ENCODE results near the gene HERPUD2. TPM values are rescaled to one million over a fixed set of nuclear protein-coding genes. Genes with fewer than 3 reads are reported as not detected.

HERPUD2 gene
- total RNA-seq, 4 donors from 2014 or later, result 27.0 to 35.9 (median 29.9) TPM

DNA sequence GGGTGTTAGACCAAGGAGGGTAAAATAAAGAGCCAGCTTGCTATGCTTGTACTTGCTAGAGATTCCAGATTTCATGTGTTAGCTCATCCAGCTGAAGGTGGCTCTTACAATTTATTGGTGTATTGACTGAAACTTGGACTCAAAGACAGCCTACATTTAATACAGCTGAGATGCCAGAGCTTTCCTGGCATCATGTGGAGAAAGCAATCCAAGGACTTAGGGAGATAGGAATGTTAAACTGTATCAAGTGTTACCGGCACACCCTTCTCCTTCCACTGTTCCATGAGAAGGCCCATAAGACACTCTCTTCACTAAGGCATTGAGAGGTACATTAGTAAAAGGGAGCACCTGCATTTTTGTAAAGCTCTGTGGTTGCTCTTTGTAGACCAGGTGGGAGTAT lies 9.3 kb upstream of the HERPUD2 start:
- no peak overlapping the region for H3K27ac ChIP-seq
- H3K4me1 ChIP-seq, result no peaks in the 10 kb centered on the region
- no peak overlapping the region for H3K4me3 ChIP-seq (replicated peaks in 1 of 3)
- 80 to 100% methylated on average over 1 of the region's 1 CpG for WGBS, 2 donors
- H3K27me3 ChIP-seq, result no peaks in the 10 kb centered on the region
- intact Hi-C loops (cut with DNase I), result no loop called here
- TF ChIP-seq POLR2A (IDR thresholded peaks at IDR 0.05), result no peak
- TF ChIP-seq, protein P1, sequence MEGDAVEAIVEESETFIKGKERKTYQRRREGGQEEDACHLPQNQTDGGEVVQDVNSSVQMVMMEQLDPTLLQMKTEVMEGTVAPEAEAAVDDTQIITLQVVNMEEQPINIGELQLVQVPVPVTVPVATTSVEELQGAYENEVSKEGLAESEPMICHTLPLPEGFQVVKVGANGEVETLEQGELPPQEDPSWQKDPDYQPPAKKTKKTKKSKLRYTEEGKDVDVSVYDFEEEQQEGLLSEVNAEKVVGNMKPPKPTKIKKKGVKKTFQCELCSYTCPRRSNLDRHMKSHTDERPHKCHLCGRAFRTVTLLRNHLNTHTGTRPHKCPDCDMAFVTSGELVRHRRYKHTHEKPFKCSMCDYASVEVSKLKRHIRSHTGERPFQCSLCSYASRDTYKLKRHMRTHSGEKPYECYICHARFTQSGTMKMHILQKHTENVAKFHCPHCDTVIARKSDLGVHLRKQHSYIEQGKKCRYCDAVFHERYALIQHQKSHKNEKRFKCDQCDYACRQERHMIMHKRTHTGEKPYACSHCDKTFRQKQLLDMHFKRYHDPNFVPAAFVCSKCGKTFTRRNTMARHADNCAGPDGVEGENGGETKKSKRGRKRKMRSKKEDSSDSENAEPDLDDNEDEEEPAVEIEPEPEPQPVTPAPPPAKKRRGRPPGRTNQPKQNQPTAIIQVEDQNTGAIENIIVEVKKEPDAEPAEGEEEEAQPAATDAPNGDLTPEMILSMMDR (IDR thresholded peaks at IDR 0.05), result no peak
- DNase-seq, result no peak
- H3K9me3 ChIP-seq, result no peaks in the 10 kb centered on the region
- no peaks in the 10 kb centered on the region for H3K36me3 ChIP-seq

DNA sequence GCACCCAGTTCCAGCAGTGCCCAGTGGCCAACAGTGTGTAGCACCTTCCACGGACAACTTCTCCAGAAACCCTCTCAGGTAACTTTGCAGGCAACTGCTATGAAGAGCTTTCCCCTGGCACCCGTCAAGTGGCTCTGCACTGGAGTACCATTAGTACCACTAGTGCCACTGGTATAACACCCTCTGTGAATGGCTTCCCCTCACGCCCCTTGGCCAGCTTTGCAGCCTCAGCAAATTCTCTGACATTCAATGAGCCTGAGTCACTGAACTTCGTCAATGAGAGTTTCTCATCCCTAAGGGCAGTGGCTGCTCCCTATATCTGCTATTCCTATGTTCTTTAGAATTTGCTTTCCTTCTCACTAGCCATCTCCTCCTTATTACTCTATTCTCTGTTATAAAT lies 7.6 kb upstream of the HERPUD2 start:
- Histone ChIP-seq H3K4me1 (no peaks in the 10 kb centered on the region), H3K9me3 (no peaks in the 10 kb centered on the region), H3K27me3 (no peaks in the 10 kb centered on the region), H3K4me3 (replicated peaks in 1 of 3) (no peak overlapping the region), H3K27ac (no peak overlapping the region), H3K36me3 (no peaks in the 10 kb centered on the region)
- 38 to 44% methylated on average over 4 of the region's 4 CpGs for WGBS, 2 donors
- peak; percentile 45 to 62 for DNase-seq
- TF ChIP-seq POLR2A (IDR thresholded peaks at IDR 0.05), result no peak
- TF ChIP-seq, protein P1 (IDR thresholded peaks at IDR 0.05), result no peak
- intact Hi-C loops (cut with DNase I), result no loop called here

DNA sequence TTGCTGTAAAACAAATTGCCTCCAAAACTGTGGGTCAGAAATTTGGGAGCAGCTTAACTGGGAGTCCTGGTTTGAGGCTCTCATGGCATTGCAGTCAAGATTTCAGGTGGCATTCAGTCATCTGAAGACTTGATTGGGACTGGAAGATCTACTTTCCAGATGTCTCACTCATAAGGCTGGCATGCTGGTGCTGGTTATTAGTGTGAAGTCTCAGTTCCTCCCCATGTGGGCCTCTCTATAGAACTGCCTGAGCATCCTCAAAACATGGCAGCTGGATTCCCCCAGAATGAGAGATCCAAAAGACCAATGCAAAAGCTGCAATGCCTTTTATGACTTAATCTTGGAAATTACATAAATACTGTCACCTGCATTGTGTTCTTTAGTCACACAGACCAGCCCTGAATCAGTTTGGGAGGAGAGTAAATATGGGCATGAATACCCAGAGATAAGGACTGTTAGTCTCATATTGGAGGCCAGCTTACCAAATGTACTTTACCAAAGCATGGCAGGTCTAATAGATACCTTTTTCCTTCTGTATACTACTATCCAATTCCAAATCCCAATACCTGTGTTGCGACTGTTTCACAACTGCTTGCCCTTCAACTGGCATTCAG lies 6.5 kb upstream of the HERPUD2 start:
- WGBS, 2 donors, result 97 to 98% methylated on average over 1 of the region's 1 CpG

DNA sequence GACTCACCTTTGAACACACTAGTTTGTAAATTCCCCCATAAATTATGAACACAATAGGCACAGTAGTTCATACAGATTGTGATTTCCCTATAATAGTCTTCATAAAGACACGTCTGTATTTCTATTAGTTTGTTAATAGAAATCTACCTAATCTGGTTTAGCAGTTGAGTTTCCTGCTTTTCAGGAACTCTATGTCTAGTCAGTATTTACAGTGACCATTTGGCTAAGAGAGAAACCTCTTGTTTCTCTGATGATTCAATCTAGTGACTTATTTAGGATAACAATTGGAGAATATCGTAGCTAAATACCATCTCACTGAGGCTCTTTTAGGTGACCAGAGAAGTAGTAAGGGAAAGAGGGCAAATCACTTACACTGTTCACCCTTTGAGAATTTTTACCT lies 5.9 kb upstream of the HERPUD2 start:
- TF ChIP-seq POLR2A (IDR thresholded peaks at IDR 0.05), result no peak

More for the DNA sequence above, 6.5 kb upstream of the HERPUD2 start:
- Histone ChIP-seq H3K4me1 (no peaks in the 10 kb centered on the region), H3K36me3 (no peaks in the 10 kb centered on the region), H3K4me3 (replicated peaks in 1 of 3) (no peak overlapping the region), H3K9me3 (no peaks in the 10 kb centered on the region), H3K27ac (no peak overlapping the region), H3K27me3 (no peaks in the 10 kb centered on the region)
- no peak for TF ChIP-seq POLR2A (IDR thresholded peaks at IDR 0.05)
- TF ChIP-seq, protein P1 (IDR thresholded peaks at IDR 0.05), result no peak
- intact Hi-C loops (cut with DNase I), result no loop called here
- DNase-seq, result no peak

DNA sequence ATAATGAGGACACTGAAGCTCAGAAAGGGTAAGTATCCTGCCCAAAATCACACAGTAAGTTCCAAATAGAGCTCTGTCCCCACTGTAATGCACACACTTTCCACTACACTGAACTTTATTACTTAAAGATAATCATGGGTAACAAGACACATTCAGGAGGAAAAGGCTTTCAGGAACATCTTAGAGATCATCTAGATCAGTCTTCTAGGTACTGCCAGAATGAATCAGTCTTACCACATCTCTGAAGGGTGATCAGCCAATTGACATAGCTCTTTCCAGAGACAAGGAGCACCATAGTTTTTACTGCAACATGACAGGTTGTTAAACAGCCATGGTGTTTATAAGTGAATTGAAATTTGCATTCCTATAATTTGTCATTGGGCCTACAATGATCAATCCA lies 5.4 kb upstream of the HERPUD2 start:
- no peak for TF ChIP-seq POLR2A (IDR thresholded peaks at IDR 0.05)
- TF ChIP-seq, protein P1 (IDR thresholded peaks at IDR 0.05), result no peak
- Histone ChIP-seq H3K27me3 (no peaks in the 10 kb centered on the region), H3K36me3 (no peaks in the 10 kb centered on the region), H3K4me1 (peaks cover 0 to 8% of the 10 kb centered on the region in 2 donors), H3K9me3 (no peaks in the 10 kb centered on the region), H3K27ac (no peak overlapping the region), H3K4me3 (replicated peaks in 1 of 3) (no peak overlapping the region)
- no peak for DNase-seq
- intact Hi-C loops (cut with DNase I), result no loop called here

More for the DNA sequence above, 5.9 kb upstream of the HERPUD2 start:
- H3K4me3 ChIP-seq (replicated peaks in 1 of 3), result no peak overlapping the region
- no peaks in the 10 kb centered on the region for H3K9me3 ChIP-seq
- no peak overlapping the region for H3K27ac ChIP-seq
- WGBS, 2 donors, result 91 to 93% methylated on average over 2 of the region's 2 CpGs
- no peaks in the 10 kb centered on the region for H3K27me3 ChIP-seq
- no peaks in the 10 kb centered on the region for H3K36me3 ChIP-seq
- intact Hi-C loops (cut with DNase I), result no loop called here
- peaks cover 0 to 3% of the 10 kb centered on the region in 2 donors for H3K4me1 ChIP-seq
- DNase-seq, result no peak
